Mesendoderm (in vitro differentiated cells): ENCODE results near the gene GNB1L.

Experiments used
- DNase-seq: peaks from one replicate; pipeline ENCODE4 v3.0.0; 2013
- H2AK5ac ChIP-seq: 2 replicates; pipeline ENCODE4 v1.6.1; 2013; ENCODE audit warnings: low read length, inconsistent platforms
- H2BK120ac ChIP-seq: 2 replicates; pipeline ENCODE4 v1.6.1; 2013; ENCODE audit warnings: low read depth, mild to moderate bottlenecking, low read length, moderate library complexity, mixed read lengths
- H2BK15ac ChIP-seq: replicated peaks from 2 replicates; pipeline ENCODE4 v1.6.1; 2013; ENCODE audit warnings: low read depth, mild to moderate bottlenecking, moderate library complexity
- H2BK5ac ChIP-seq: 2 replicates; pipeline ENCODE4 v1.6.1; 2013; ENCODE audit warnings: low read length, inconsistent platforms
- H3K18ac ChIP-seq: 2 replicates; pipeline ENCODE4 v1.6.1; 2013; ENCODE audit warnings: mild to moderate bottlenecking, low read length, mixed read lengths
- H3K23ac ChIP-seq: one replicate; pipeline ENCODE4 v1.6.1; 2013; ENCODE audit warnings: low read length
- H3K27ac ChIP-seq: 2 replicates; pipeline ENCODE4 v1.5.1; 2013; ENCODE audit warnings: low read depth, mild to moderate bottlenecking, inconsistent platforms, low read length, moderate library complexity
- H3K27me3 ChIP-seq: 2 replicates; pipeline ENCODE4 v1.6.1; 2013; ENCODE audit warnings: low read length, control low read depth, mild to moderate bottlenecking, inconsistent platforms; ENCODE audit not compliant: insufficient read depth, poor library complexity
- H3K36me3 ChIP-seq: 2 replicates; pipeline ENCODE4 v1.6.1; 2013; ENCODE audit warnings: low read length, inconsistent platforms; ENCODE audit not compliant: control insufficient read depth, insufficient read depth
- H3K4ac ChIP-seq: one replicate; pipeline ENCODE4 v1.6.1; 2013; ENCODE audit warnings: low read depth, mild to moderate bottlenecking, low read length, moderate library complexity
- H3K4me1 ChIP-seq: 2 replicates; pipeline ENCODE4 v1.6.1; 2013; ENCODE audit warnings: low read depth, low read length, inconsistent platforms; ENCODE audit not compliant: control insufficient read depth
- H3K4me2 ChIP-seq: 2 replicates; pipeline ENCODE4 v1.6.1; 2013; ENCODE audit warnings: low read length
- H3K4me3 ChIP-seq: 2 replicates; pipeline ENCODE4 v1.5.1; 2013; ENCODE audit warnings: mild to moderate bottlenecking, low read length
- H3K56ac ChIP-seq: one replicate; pipeline ENCODE4 v1.6.1; 2013; ENCODE audit warnings: low read length
- H3K79me1 ChIP-seq: 2 replicates; pipeline ENCODE4 v1.6.1; 2013; ENCODE audit warnings: low read length, inconsistent platforms
- H3K79me2 ChIP-seq: 2 replicates; pipeline ENCODE4 v1.6.1; 2013; ENCODE audit warnings: mild to moderate bottlenecking, low read length; ENCODE audit not compliant: control insufficient read depth, insufficient read depth
- H3K9ac ChIP-seq: 2 replicates; pipeline ENCODE4 v1.6.1; 2013; ENCODE audit warnings: low read length, inconsistent platforms
- H4K5ac ChIP-seq: one replicate; pipeline ENCODE4 v1.6.1; 2013; ENCODE audit warnings: low read length
- H4K8ac ChIP-seq: one replicate; pipeline ENCODE4 v1.6.1; 2013; ENCODE audit warnings: low read depth, mild to moderate bottlenecking, control low read depth, low read length, moderate library complexity
- WGBS: extraction: QIAGEN DNeasy Blood & Tissue Kit; methylation state at CpG from one replicate; pipeline ENCODE4 v1.1.7; 2013; ENCODE audit warnings: low lambda C conversion rate, missing lambda C conversion rate; ENCODE audit not compliant: insufficient coverage; ENCODE audit errors: extremely low coverage; 5-methylcytosine and 5-hydroxymethylcytosine counted together

GNB1L gene

DNA sequence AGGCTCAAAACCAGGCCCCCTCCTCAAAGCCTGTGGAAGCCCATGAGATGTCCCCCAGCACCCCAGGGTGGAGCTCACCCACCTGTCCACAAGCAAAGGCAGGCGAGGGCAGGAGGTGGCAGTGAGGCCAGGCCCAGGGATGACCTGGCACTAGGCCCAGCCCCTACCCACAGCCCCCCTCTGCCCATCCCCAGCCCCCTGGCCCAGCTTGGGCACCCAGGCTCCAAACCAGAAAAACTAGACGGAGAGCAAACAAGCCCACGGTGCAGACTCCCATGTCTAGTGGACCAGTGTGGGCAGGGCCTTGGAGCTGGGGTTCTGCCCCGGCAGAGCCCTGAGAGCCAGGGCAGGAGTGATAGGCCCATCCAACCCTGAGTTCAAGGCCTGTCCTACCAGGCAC lies 111.0 kb downstream of the GNB1L start:
- no peak overlapping the region for H4K5ac ChIP-seq
- no CpG with 5 or more reads among the region's 4 CpGs for WGBS
- H3K36me3 ChIP-seq = no peaks in the 10 kb centered on the region
- H3K18ac ChIP-seq = no peak overlapping the region
- no peak overlapping the region for H3K4me3 ChIP-seq
- no peak overlapping the region for H2BK5ac ChIP-seq
- H3K4me1 ChIP-seq = peaks cover 4% of the 10 kb centered on the region
- no peak overlapping the region for H3K56ac ChIP-seq
- H3K23ac ChIP-seq = no peak overlapping the region
- no peak overlapping the region for H2BK120ac ChIP-seq
- no peak overlapping the region for H3K4ac ChIP-seq
- no peak for DNase-seq
- no peak overlapping the region for H4K8ac ChIP-seq
- no peak overlapping the region for H3K4me2 ChIP-seq
- H2BK15ac ChIP-seq = no peak overlapping the region
- H2AK5ac ChIP-seq = no peak overlapping the region
- H3K27me3 ChIP-seq = no peaks in the 10 kb centered on the region
- no peaks in the 10 kb centered on the region for H3K79me1 ChIP-seq
- no peaks in the 10 kb centered on the region for H3K79me2 ChIP-seq
- H3K9ac ChIP-seq = no peak overlapping the region
- no peak overlapping the region for H3K27ac ChIP-seq

DNA sequence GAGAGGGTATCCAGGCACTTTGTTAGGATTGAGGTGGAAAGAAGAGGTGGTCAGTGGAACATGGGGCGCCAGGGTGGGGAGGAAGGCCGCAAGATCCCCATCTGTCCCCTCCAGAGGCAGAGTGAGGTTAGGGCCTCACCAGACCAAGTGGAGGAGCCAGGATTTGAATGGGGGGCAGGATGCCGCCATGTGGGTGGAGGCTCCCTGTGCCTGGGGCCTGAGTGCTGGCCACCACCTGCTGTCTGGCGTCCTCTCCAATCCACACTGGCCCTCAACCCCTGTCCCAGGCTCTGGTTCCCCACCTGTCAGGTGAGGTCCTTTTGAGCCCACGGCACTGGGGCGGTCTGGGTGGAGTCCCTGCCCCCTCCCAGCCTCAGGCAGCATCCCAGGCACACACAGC lies 111.6 kb downstream of the GNB1L start:
- Histone ChIP-seq H2BK120ac (no peak overlapping the region), H3K4ac (no peak overlapping the region), H3K27me3 (no peaks in the 10 kb centered on the region), H4K8ac (no peak overlapping the region), H3K23ac (no peak overlapping the region), H3K79me2 (no peaks in the 10 kb centered on the region), H3K4me3 (no peak overlapping the region), H2BK15ac (no peak overlapping the region), H4K5ac (no peak overlapping the region), H3K79me1 (no peaks in the 10 kb centered on the region), H3K36me3 (no peaks in the 10 kb centered on the region), H2AK5ac (no peak overlapping the region), H3K4me2 (no peak overlapping the region), H2BK5ac (no peak overlapping the region), H3K56ac (no peak overlapping the region), H3K4me1 (peaks cover 4% of the 10 kb centered on the region), H3K18ac (no peak overlapping the region), H3K9ac (no peak overlapping the region), H3K27ac (no peak overlapping the region)
- no CpG with 5 or more reads among the region's 6 CpGs for WGBS
- no peak for DNase-seq

DNA sequence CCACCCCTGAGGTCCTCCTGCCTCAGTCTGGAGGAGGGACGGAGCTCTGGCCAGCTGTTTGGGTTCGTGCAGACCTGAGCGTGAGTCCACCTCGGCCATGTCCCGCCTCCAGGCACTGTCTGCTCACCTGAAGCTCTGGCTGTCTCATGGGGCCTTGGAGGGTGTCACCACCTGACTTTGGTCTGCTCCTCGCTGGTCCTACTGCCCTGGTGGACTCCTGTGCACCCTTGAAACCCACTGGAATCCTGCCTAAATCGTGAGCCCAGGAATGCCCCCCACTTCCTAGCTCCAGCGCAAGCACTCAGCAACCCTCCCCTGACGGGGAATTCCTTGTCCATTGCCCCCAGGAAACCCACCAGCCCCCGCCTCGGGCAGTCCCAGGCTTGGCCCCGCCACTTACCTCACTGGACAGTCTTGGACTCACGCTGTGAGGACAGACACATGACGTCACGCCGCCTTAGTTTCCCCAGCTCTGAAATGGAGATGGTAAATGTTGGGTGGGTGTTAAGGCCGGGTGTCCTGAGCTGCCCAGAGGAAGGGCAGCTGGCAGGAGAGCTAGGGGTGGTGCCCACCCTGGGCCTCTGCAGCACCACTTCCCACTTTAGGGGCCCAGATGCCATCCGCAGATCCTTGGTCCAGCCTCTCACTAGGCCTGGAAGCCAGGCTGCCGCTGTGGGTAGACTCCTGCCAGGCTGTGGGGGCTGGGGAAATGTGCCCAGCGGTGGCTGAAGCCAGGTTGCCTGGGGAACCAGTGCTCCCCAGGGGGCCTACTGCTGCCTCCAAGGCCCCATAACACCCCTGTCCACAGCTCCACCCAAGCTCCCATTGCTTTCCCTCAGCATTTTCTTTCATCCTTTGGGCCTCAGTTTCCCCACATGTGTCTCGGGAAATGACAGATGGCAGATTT lies 112.3 kb downstream of the GNB1L start:
- no CpG with 5 or more reads among the region's 21 CpGs for WGBS
- H3K27ac ChIP-seq = no peak overlapping the region
- no peak overlapping the region for H2BK120ac ChIP-seq
- H2BK5ac ChIP-seq = no peak overlapping the region
- no peak overlapping the region for H3K4me2 ChIP-seq
- no peak overlapping the region for H3K56ac ChIP-seq
- no peak overlapping the region for H3K4ac ChIP-seq
- H3K23ac ChIP-seq = no peak overlapping the region
- H3K9ac ChIP-seq = no peak overlapping the region
- no peaks in the 10 kb centered on the region for H3K79me2 ChIP-seq
- H4K5ac ChIP-seq = no peak overlapping the region
- H4K8ac ChIP-seq = no peak overlapping the region
- no peak overlapping the region for H2AK5ac ChIP-seq
- DNase-seq = no peak
- H3K79me1 ChIP-seq = no peaks in the 10 kb centered on the region
- H3K4me1 ChIP-seq = peaks cover 4% of the 10 kb centered on the region
- no peak overlapping the region for H3K4me3 ChIP-seq
- H3K18ac ChIP-seq = no peak overlapping the region
- no peaks in the 10 kb centered on the region for H3K27me3 ChIP-seq
- H2BK15ac ChIP-seq = no peak overlapping the region
- no peaks in the 10 kb centered on the region for H3K36me3 ChIP-seq

DNA sequence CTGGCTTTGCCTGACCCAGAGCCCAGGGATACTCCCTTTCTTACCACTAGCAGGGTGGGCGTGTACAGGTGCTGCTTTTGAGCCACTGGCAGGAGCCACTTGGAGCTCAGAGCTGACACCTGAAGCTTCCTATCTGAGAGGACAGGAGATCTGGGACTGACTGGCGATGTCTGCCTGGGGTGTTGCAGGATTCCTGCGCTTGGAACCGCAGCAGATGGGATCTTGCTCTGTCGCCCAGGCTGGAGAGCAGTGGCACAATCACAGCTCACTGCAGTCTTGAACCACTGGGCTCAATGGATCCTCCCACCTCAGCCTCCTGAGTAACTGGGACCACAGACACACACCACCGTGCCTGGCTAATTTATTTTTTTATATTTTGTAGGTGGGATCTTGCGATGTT lies 113.6 kb downstream of the GNB1L start:
- H3K4ac ChIP-seq = no peak overlapping the region
- no peak overlapping the region for H3K18ac ChIP-seq
- no peak for DNase-seq
- no peak overlapping the region for H2AK5ac ChIP-seq
- H3K27me3 ChIP-seq = no peaks in the 10 kb centered on the region
- no peak overlapping the region for H3K4me2 ChIP-seq
- H3K79me1 ChIP-seq = no peaks in the 10 kb centered on the region
- H3K9ac ChIP-seq = no peak overlapping the region
- H3K4me1 ChIP-seq = peaks cover 2% of the 10 kb centered on the region
- no peak overlapping the region for H3K56ac ChIP-seq
- no peak overlapping the region for H2BK5ac ChIP-seq
- WGBS = no CpG with 5 or more reads among the region's 7 CpGs
- H4K8ac ChIP-seq = no peak overlapping the region
- no peaks in the 10 kb centered on the region for H3K79me2 ChIP-seq
- H3K23ac ChIP-seq = no peak overlapping the region
- H2BK15ac ChIP-seq = no peak overlapping the region
- H4K5ac ChIP-seq = no peak overlapping the region
- no peaks in the 10 kb centered on the region for H3K36me3 ChIP-seq
- no peak overlapping the region for H3K4me3 ChIP-seq
- no peak overlapping the region for H2BK120ac ChIP-seq
- H3K27ac ChIP-seq = no peak overlapping the region

DNA sequence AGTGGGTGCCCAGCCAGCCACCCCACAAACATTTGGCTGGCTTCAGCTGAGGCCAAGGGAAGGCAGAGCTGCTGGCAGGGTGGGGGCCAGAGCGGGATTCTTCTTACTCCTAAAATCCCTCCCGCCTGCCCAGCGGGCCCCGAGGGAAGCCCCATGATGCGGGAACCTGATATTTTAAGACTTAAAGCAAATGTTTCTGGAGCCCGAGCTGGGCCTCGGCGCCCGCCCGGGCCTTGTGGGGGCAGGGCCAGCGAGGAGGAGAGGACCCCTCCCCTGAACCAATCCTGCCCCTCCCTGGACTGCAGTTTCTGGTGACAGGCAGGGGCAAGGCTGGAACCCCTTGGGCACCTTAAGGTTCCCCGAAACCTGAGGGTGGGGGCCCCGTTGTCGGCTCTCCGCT lies 114.1 kb downstream of the GNB1L start:
- no peaks in the 10 kb centered on the region for H3K27me3 ChIP-seq
- H3K4me3 ChIP-seq = no peak overlapping the region
- no peak overlapping the region for H2AK5ac ChIP-seq
- no peak overlapping the region for H4K5ac ChIP-seq
- no peak overlapping the region for H3K18ac ChIP-seq
- no peak overlapping the region for H2BK15ac ChIP-seq
- no peak overlapping the region for H4K8ac ChIP-seq
- no peak overlapping the region for H3K4ac ChIP-seq
- no peaks in the 10 kb centered on the region for H3K79me2 ChIP-seq
- H3K56ac ChIP-seq = no peak overlapping the region
- H3K79me1 ChIP-seq = no peaks in the 10 kb centered on the region
- no peak overlapping the region for H3K27ac ChIP-seq
- no peak overlapping the region for H3K4me2 ChIP-seq
- no peak overlapping the region for H3K23ac ChIP-seq
- no CpG with 5 or more reads among the region's 15 CpGs for WGBS
- no peak overlapping the region for H2BK5ac ChIP-seq
- no peaks in the 10 kb centered on the region for H3K4me1 ChIP-seq
- no peak overlapping the region for H2BK120ac ChIP-seq
- no peaks in the 10 kb centered on the region for H3K36me3 ChIP-seq
- no peak for DNase-seq
- H3K9ac ChIP-seq = no peak overlapping the region
